ENCODE data around the gene TRIM8. TPM values are rescaled to one million over a fixed set of nuclear protein-coding genes. Genes with fewer than 3 reads are reported as not detected.

Gene TRIM8
- total RNA-seq, 2 experiments from 2014 or later, result 46.8 to 50.3 TPM

GRCh38 chr10:102641402-102641801, 2.9 kb upstream of the TRIM8 start:
- Mint-ChIP-seq H3K27me3 (no peaks in the 10 kb centered on the region), H3K36me3 (peaks cover 13% of the 10 kb centered on the region), H3K4me3 (peak overlapping the region; percentile 87), H3K4me1 (ENCODE audit: low read depth) (peaks cover 10% of the 10 kb centered on the region), H3K27ac (peak overlapping the region; percentile 95), H3K9me3 (no peaks in the 10 kb centered on the region)
- CTCF ChIA-PET, result interaction anchor here (1.2 to 1.8 kb wide), 3 partner anchors 72 to 246 kb away, joined by 3 to 8 read pairs (median 5); partner anchors contain the start of genes ARL3, NFKB2 and SFXN2
- POLR2A ChIA-PET, result interaction anchor here (0.8 to 1.4 kb wide), 6 partner anchors 20 to 73 kb away, joined by 3 to 6 read pairs (median 4); partner anchors contain the start of genes ARL3 and SFXN2
- intact Hi-C loops (cut with micrococcal nuclease), result loop anchor here (5.0 to 10.0 kb wide), 3 partner anchors 399 to 827 kb away; partner anchors contain the start of genes OGA, PITX3 and TAF5
- no peak for DNase-seq

- Mint-ChIP-seq H3K27me3 (no peaks in the 10 kb centered on the region), H3K36me3 (peaks cover 18% of the 10 kb centered on the region), H3K4me1 (ENCODE audit: low read depth) (peaks cover 17% of the 10 kb centered on the region), H3K9me3 (no peaks in the 10 kb centered on the region), H3K4me3 (peak overlapping the region; percentile 87), H3K27ac (peak overlapping the region; percentile 95)
- peak; percentile 99 for DNase-seq
- ChIA-PET CTCF (interaction anchor here (0.7 to 1.8 kb wide), 6 partner anchors 10 to 247 kb away, joined by 3 to 8 read pairs (median 3); partner anchors contain the start of genes ARL3, NFKB2 and SFXN2), POLR2A (interaction anchor here (0.6 to 1.4 kb wide), 7 partner anchors 19 to 72 kb away, joined by 3 to 6 read pairs (median 3); partner anchors contain the start of genes ARL3 and SFXN2)
- intact Hi-C loops (cut with micrococcal nuclease), result loop anchor here (1.0 to 10.0 kb wide), 6 partner anchors 139 to 827 kb away; partner anchors contain the start of genes NFKB2, NOLC1, OGA and PITX3
These were observed 2.2 kb upstream of the TRIM8 start for GRCh38 chr10:102641880-102642735.

GRCh38 chr10:102642736-102643335, 1.4 kb upstream of the TRIM8 start:
- Mint-ChIP-seq H3K27me3 (no peaks in the 10 kb centered on the region), H3K4me3 (peak overlapping the region; percentile 86), H3K36me3 (peaks cover 18% of the 10 kb centered on the region), H3K9me3 (no peaks in the 10 kb centered on the region), H3K4me1 (ENCODE audit: low read depth) (peaks cover 24% of the 10 kb centered on the region), H3K27ac (peak overlapping the region; percentile 92)
- ChIA-PET CTCF (interaction anchor here (0.7 to 1.8 kb wide), 6 partner anchors 9 to 248 kb away, joined by 3 to 8 read pairs (median 3); partner anchors contain the start of genes ARL3, NFKB2 and SFXN2), POLR2A (interaction anchor here (1.4 kb wide), 2 partner anchors 18 to 71 kb away, joined by 5 to 6 read pairs; partner anchors contain the start of genes ARL3 and SFXN2)
- intact Hi-C loops (cut with micrococcal nuclease), result loop anchor here (1.0 to 10.0 kb wide), 6 partner anchors 140 to 828 kb away; partner anchors contain the start of genes NFKB2, NOLC1, OGA and PITX3
- peak; percentile 57 for DNase-seq

GRCh38 chr10:102643336-102644065, 778 bp upstream of the TRIM8 start:
- Mint-ChIP-seq H3K36me3 (peaks cover 18% of the 10 kb centered on the region), H3K4me1 (ENCODE audit: low read depth) (peaks cover 31% of the 10 kb centered on the region), H3K27ac (peak overlapping the region; percentile 92), H3K4me3 (peak overlapping the region; percentile 86), H3K9me3 (no peaks in the 10 kb centered on the region), H3K27me3 (no peaks in the 10 kb centered on the region)
- ChIA-PET CTCF (interaction anchor here (1.0 to 3.5 kb wide), 7 partner anchors 25 to 141 kb away, joined by 3 to 27 read pairs (median 7); partner anchors contain the start of genes ACTR1A, ARL3, SFXN2 and SUFU), POLR2A (interaction anchor here (2.8 to 4.1 kb wide), 3 partner anchors 17 to 69 kb away, joined by 13 to 53 read pairs (median 44); partner anchors contain the start of genes ARL3 and SFXN2)
- intact Hi-C loops (cut with micrococcal nuclease), result loop anchor here (2.0 to 10.0 kb wide), 5 partner anchors 249 to 829 kb away; partner anchors contain the start of genes NFKB2, NOLC1, OGA and PITX3
- DNase-seq, result peak; percentile 66

GRCh38 chr10:102644646-102645387, 538 bp downstream of the TRIM8 start:
- POLR2A ChIA-PET, result interaction anchor here (0.7 to 4.1 kb wide), 13 partner anchors 10 to 194 kb away, joined by 3 to 53 read pairs (median 5); partner anchors contain the start of genes ACTR1A, ARL3, SFXN2 and SUFU
- Mint-ChIP-seq H3K9me3 (no peaks in the 10 kb centered on the region), H3K36me3 (peaks cover 18% of the 10 kb centered on the region), H3K27ac (peak overlapping the region; percentile 100), H3K4me3 (peak overlapping the region; percentile 98), H3K4me1 (ENCODE audit: low read depth) (peaks cover 42% of the 10 kb centered on the region), H3K27me3 (no peaks in the 10 kb centered on the region)
- DNase-seq, result peak; percentile 89
- intact Hi-C loops (cut with micrococcal nuclease), result loop anchor here (5.0 to 10.0 kb wide), 4 partner anchors 213 to 830 kb away; partner anchors contain the start of genes CUEDC2, OGA, PITX3 and TAF5
- CTCF ChIA-PET, result interaction anchor here (0.7 to 3.5 kb wide), 11 partner anchors 9 to 142 kb away, joined by 3 to 27 read pairs (median 4); partner anchors contain the start of genes ACTR1A, ARL3, SFXN2 and SUFU

GRCh38 chr10:102645388-102645740, 1.1 kb downstream of the TRIM8 start:
- H3K27me3 Mint-ChIP-seq, result no peaks in the 10 kb centered on the region
- H3K4me1 Mint-ChIP-seq (ENCODE audit: low read depth), result peaks cover 46% of the 10 kb centered on the region
- peak; percentile 67 for DNase-seq
- peaks cover 18% of the 10 kb centered on the region for H3K36me3 Mint-ChIP-seq
- H3K9me3 Mint-ChIP-seq, result no peaks in the 10 kb centered on the region
- POLR2A ChIA-PET, result interaction anchor here (1.0 to 4.1 kb wide), 13 partner anchors 9 to 225 kb away, joined by 3 to 53 read pairs (median 10); partner anchors contain the start of genes ACTR1A, ARL3, FBXL15 and SFXN2
- CTCF ChIA-PET, result interaction anchor here (1.2 to 3.5 kb wide), 8 partner anchors 11 to 143 kb away, joined by 3 to 27 read pairs (median 8); partner anchors contain the start of genes ACTR1A, ARL3 and SFXN2
- H3K4me3 Mint-ChIP-seq, result peak overlapping the region; percentile 98
- intact Hi-C loops (cut with micrococcal nuclease), result loop anchor here (5.0 to 10.0 kb wide), 2 partner anchors 213 to 831 kb away; partner anchors contain the start of genes CUEDC2 and OGA
- peak overlapping the region; percentile 100 for H3K27ac Mint-ChIP-seq

GRCh38 chr10:102645741-102646609, 1.7 kb downstream of the TRIM8 start:
- ChIA-PET POLR2A (interaction anchor here (1.0 to 4.1 kb wide), 13 partner anchors 9 to 226 kb away, joined by 3 to 53 read pairs (median 10); partner anchors contain the start of genes ACTR1A, ARL3, FBXL15 and SFXN2), CTCF (interaction anchor here (0.7 to 3.5 kb wide), 8 partner anchors 13 to 68 kb away, joined by 3 to 27 read pairs (median 6); partner anchors contain the start of genes ARL3 and SFXN2)
- no peaks in the 10 kb centered on the region for H3K9me3 Mint-ChIP-seq
- no peaks in the 10 kb centered on the region for H3K27me3 Mint-ChIP-seq
- H3K27ac Mint-ChIP-seq, result peak overlapping the region; percentile 100
- intact Hi-C loops (cut with micrococcal nuclease), result loop anchor here (1.0 to 10.0 kb wide), 8 partner anchors 15 to 831 kb away; partner anchors contain the start of genes ARL3, CUEDC2, OGA and SFXN2
- peak; percentile 89 for DNase-seq
- H3K4me1 Mint-ChIP-seq (ENCODE audit: low read depth), result peaks cover 52% of the 10 kb centered on the region
- H3K36me3 Mint-ChIP-seq, result peaks cover 18% of the 10 kb centered on the region
- H3K4me3 Mint-ChIP-seq, result peak overlapping the region; percentile 98

GRCh38 chr10:102646610-102647442, 2.5 kb downstream of the TRIM8 start:
- ChIA-PET CTCF (interaction anchor here (0.7 to 3.5 kb wide), 5 partner anchors 12 to 67 kb away, joined by 3 to 27 read pairs (median 8); partner anchors contain the start of genes ARL3 and SFXN2), POLR2A (interaction anchor here (1.0 to 4.1 kb wide), 10 partner anchors 8 to 227 kb away, joined by 3 to 53 read pairs (median 11); partner anchors contain the start of genes ACTR1A, ARL3, FBXL15 and SFXN2)
- Mint-ChIP-seq H3K27me3 (no peaks in the 10 kb centered on the region), H3K4me1 (ENCODE audit: low read depth) (peaks cover 55% of the 10 kb centered on the region), H3K36me3 (peaks cover 18% of the 10 kb centered on the region), H3K9me3 (no peaks in the 10 kb centered on the region), H3K27ac (peak overlapping the region; percentile 100), H3K4me3 (peak overlapping the region; percentile 98)
- peak; percentile 77 for DNase-seq
- intact Hi-C loops (cut with micrococcal nuclease), result loop anchor here (1.0 to 10.0 kb wide), 8 partner anchors 14 to 832 kb away; partner anchors contain the start of genes ARL3, CUEDC2, OGA and SFXN2

Measured in activated CD4-positive, alpha-beta memory T cell treated with anti-CD3 and anti-CD28 coated beads for 36 hours (primary cell).